Measurements from ENCODE around the gene POLR3K.

Gene POLR3K

GRCh38 chr16:53346-54236 is at the start of gene POLR3K, which contains the start of gene SNRNP25:
Gene POLR3K (minus strand): TSS chr16:53608. CDS start chr16:53586, 22 bp downstream.
Gene SNRNP25 (plus strand): TSS chr16:53828. CDS start chr16:54017, 189 bp downstream.
- no peak for TF ChIP-seq GATA3 (IDR thresholded peaks at IDR 0.05; ENCODE audit: low read depth, low read length)
- TF ChIP-seq GATA2 (IDR thresholded peaks at IDR 0.05; ENCODE audit: low read depth, low read length) = no peak

GRCh38 chr16:102060-102855 is 48.9 kb upstream of the POLR3K start:
- TF ChIP-seq GATA3 (IDR thresholded peaks at IDR 0.05; ENCODE audit: low read depth, low read length) = no peak
- no peak for TF ChIP-seq GATA2 (IDR thresholded peaks at IDR 0.05; ENCODE audit: low read depth, low read length)

- TF ChIP-seq GATA3 (IDR thresholded peaks at IDR 0.05; ENCODE audit: low read depth, low read length) (no peak), GATA2 (IDR thresholded peaks at IDR 0.05; ENCODE audit: low read depth, low read length) (no peak)
Observed at GRCh38 chr16:101586-101985, 48.2 kb upstream of the POLR3K start.

GRCh38 chr16:100989-101388 is 47.6 kb upstream of the POLR3K start:
- TF ChIP-seq GATA3 (IDR thresholded peaks at IDR 0.05; ENCODE audit: low read depth, low read length) (no peak), GATA2 (IDR thresholded peaks at IDR 0.05; ENCODE audit: low read depth, low read length) (no peak)

GRCh38 chr16:97822-98221 is 44.4 kb upstream of the POLR3K start:
- no peak for TF ChIP-seq GATA2 (IDR thresholded peaks at IDR 0.05; ENCODE audit: low read depth, low read length)
- TF ChIP-seq GATA3 (IDR thresholded peaks at IDR 0.05; ENCODE audit: low read depth, low read length) = no peak

- no peak for TF ChIP-seq GATA3 (IDR thresholded peaks at IDR 0.05; ENCODE audit: low read depth, low read length)
- TF ChIP-seq GATA2 (IDR thresholded peaks at IDR 0.05; ENCODE audit: low read depth, low read length) = no peak
Observed at GRCh38 chr16:96935-97381, 43.5 kb upstream of the POLR3K start.

- no peak for TF ChIP-seq GATA2 (IDR thresholded peaks at IDR 0.05; ENCODE audit: low read depth, low read length)
- no peak for TF ChIP-seq GATA3 (IDR thresholded peaks at IDR 0.05; ENCODE audit: low read depth, low read length)
Observed at GRCh38 chr16:94918-95265, 41.5 kb upstream of the POLR3K start.

GRCh38 chr16:92431-93339 is 39.3 kb upstream of the POLR3K start:
- TF ChIP-seq GATA2 (IDR thresholded peaks at IDR 0.05; ENCODE audit: low read depth, low read length) = no peak
- no peak for TF ChIP-seq GATA3 (IDR thresholded peaks at IDR 0.05; ENCODE audit: low read depth, low read length)

GRCh38 chr16:91484-91883 is 38.1 kb upstream of the POLR3K start:
- TF ChIP-seq GATA3 (IDR thresholded peaks at IDR 0.05; ENCODE audit: low read depth, low read length) (no peak), GATA2 (IDR thresholded peaks at IDR 0.05; ENCODE audit: low read depth, low read length) (no peak)

- no peak for TF ChIP-seq GATA2 (IDR thresholded peaks at IDR 0.05; ENCODE audit: low read depth, low read length)
- TF ChIP-seq GATA3 (IDR thresholded peaks at IDR 0.05; ENCODE audit: low read depth, low read length) = no peak
Observed at GRCh38 chr16:89391-90302, 36.2 kb upstream of the POLR3K start.

- TF ChIP-seq GATA2 (IDR thresholded peaks at IDR 0.05; ENCODE audit: low read depth, low read length) (no peak), GATA3 (IDR thresholded peaks at IDR 0.05; ENCODE audit: low read depth, low read length) (no peak)
Observed at GRCh38 chr16:88613-89012, 35.2 kb upstream of the POLR3K start.

GRCh38 chr16:86483-86952 is 33.1 kb upstream of the POLR3K start:
- TF ChIP-seq GATA2 (IDR thresholded peaks at IDR 0.05; ENCODE audit: low read depth, low read length) (no peak), GATA3 (IDR thresholded peaks at IDR 0.05; ENCODE audit: low read depth, low read length) (no peak)
